Hair follicular keratinocyte (primary cell): Measurements from ENCODE around the gene FBXO39. TPM values are rescaled to one million over a fixed set of nuclear protein-coding genes. Genes with fewer than 3 reads are reported as not detected.

ENCODE experiments used
- total RNA-seq: library from RNA; depleted of rRNA; stranded (reverse); fragments of >200 nt; gene quantifications from 2 replicates; pipeline ENCODE4 v1.2.3, GENCODE V29; 2015

FBXO39 gene
- total RNA-seq = 3.2 and 9.3 TPM in 2 replicates

GRCh38 chr17:6775871-6776405, at the start of gene FBXO39:
Gene FBXO39 (plus strand): TSS chr17:6776215. CDS start chr17:6779869, 3,654 bp downstream.

GRCh38 chr17:6755731-6756184, 20.3 kb upstream of the FBXO39 start, which contains the start of gene XAF1:
Gene XAF1 (plus strand): TSS chr17:6756046. CDS start chr17:6756079, 33 bp downstream.

GRCh38 chr17:6831661-6832263, 55.7 kb downstream of the FBXO39 start, which contains the start of gene TEKT1:
Gene TEKT1 (minus strand): TSS chr17:6831729. CDS start chr17:6830376, 1,353 bp downstream.

Other genes with a start within 250 kb of the FBXO39 start
- 9.1 and 16.4 TPM in 2 replicates for gene PITPNM3, start 219.7 kb upstream of the FBXO39 start, total RNA-seq
- gene KIAA0753, start 135.5 kb upstream of the FBXO39 start, total RNA-seq = 8.2 and 10.5 TPM in 2 replicates
- gene TXNDC17, start 135.2 kb upstream of the FBXO39 start, total RNA-seq = 1,303 and 1,503 TPM in 2 replicates
- 8.4 and 10.1 TPM in 2 replicates for gene MED31, start 124.6 kb upstream of the FBXO39 start, total RNA-seq
- gene C17orf100, start 124.5 kb upstream of the FBXO39 start, total RNA-seq = 0.23 and 0.38 TPM in 2 replicates
- gene SLC13A5, start 62.8 kb upstream of the FBXO39 start, total RNA-seq = 0.86 and 0.95 TPM in 2 replicates
- 0.84 and 2.0 TPM in 2 replicates for gene XAF1, start 20.2 kb upstream of the FBXO39 start, total RNA-seq
- not detected in 2 replicates for gene TEKT1, start 55.5 kb downstream of the FBXO39 start, total RNA-seq
- 0.57 and 1.2 TPM in 2 replicates for gene ALOX12, start 219.8 kb downstream of the FBXO39 start, total RNA-seq
- 228 and 289 TPM in 2 replicates for gene RNASEK, start 236.4 kb downstream of the FBXO39 start, total RNA-seq
- 0.39 TPM in 1 of 2 replicates, not detected in the other for gene BCL6B, start 246.8 kb downstream of the FBXO39 start, total RNA-seq